Neural cell (in vitro differentiated cells): ENCODE results near the gene IDUA.
A peak's percentile ranks its signal among the peaks of the same experiment; 100 is the strongest.

Experiments used
- EP300 ChIP-seq: fragments of 450-650 bp; conservative IDR thresholded peaks from 2 replicates; pipeline ENCODE4 v1.6.1; 2014; ENCODE audit warnings: antibody characterized with exemption, mild to moderate bottlenecking, moderate library complexity; ENCODE audit not compliant: poor library complexity, severe bottlenecking
- EZH2 ChIP-seq: fragments of 200-600, 300-800 bp; shearing (Covaris generic), sonication (generic); IDR thresholded peaks from 2 replicates; pipeline ENCODE4 v1.6.1; 2014; ENCODE audit warnings: antibody characterized with exemption, low read length, borderline replicate concordance, mild to moderate bottlenecking; ENCODE audit not compliant: insufficient read depth, poor library complexity, severe bottlenecking
- RAD21 ChIP-seq: fragments of 450-650 bp; conservative IDR thresholded peaks from 2 replicates; pipeline ENCODE4 v1.6.1; 2014; ENCODE audit warnings: antibody characterized with exemption, mild to moderate bottlenecking, moderate library complexity
- TF ChIP-seq, protein P1 (sequence below): fragments of 450-650 bp; IDR thresholded peaks from 2 replicates; pipeline ENCODE4 v1.5.1; 2014; ENCODE audit warnings: antibody characterized with exemption, mild to moderate bottlenecking, moderate library complexity; ENCODE audit not compliant: poor library complexity, severe bottlenecking
- TF ChIP-seq, protein P2 (sequence below): IDR thresholded peaks from 2 replicates; pipeline ENCODE4 v1.6.1; 2012; ENCODE audit warnings: borderline replicate concordance

DNA sequence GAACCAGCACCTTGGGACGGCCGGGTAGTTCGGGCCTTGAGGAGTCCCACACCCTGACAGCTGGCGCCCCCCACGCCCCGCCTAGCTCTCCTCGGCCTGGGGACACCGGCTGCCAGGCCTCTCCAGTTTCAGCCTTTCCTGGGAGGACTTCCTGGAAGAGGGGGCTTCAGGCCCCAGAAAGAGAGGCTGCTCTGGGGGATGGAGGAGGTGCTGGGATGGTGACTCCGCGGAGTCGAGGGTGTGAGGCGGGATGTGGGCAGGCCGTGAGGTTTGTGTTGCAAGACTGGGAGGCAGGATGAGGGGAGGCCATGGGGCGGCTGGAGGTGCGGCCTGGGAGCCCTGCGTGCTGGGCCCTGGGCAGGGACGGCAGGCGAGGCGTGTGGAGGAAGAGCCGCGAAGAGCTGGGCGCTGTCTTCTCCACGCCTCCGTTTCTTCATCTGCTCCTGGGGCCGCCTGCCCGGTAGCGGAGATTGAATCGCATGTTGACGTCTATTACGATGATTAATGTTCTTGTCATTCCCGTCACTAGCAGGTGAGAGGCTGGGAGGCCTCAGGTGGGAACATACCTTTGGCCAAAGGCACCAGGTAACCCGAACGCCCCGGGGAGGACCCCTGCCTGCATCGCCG is 23.7 kb downstream of the IDUA start:
- TF ChIP-seq, protein P1, sequence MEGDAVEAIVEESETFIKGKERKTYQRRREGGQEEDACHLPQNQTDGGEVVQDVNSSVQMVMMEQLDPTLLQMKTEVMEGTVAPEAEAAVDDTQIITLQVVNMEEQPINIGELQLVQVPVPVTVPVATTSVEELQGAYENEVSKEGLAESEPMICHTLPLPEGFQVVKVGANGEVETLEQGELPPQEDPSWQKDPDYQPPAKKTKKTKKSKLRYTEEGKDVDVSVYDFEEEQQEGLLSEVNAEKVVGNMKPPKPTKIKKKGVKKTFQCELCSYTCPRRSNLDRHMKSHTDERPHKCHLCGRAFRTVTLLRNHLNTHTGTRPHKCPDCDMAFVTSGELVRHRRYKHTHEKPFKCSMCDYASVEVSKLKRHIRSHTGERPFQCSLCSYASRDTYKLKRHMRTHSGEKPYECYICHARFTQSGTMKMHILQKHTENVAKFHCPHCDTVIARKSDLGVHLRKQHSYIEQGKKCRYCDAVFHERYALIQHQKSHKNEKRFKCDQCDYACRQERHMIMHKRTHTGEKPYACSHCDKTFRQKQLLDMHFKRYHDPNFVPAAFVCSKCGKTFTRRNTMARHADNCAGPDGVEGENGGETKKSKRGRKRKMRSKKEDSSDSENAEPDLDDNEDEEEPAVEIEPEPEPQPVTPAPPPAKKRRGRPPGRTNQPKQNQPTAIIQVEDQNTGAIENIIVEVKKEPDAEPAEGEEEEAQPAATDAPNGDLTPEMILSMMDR, result no peak
- no peak for TF ChIP-seq RAD21
- TF ChIP-seq EZH2, result peak; percentile 92
- TF ChIP-seq, protein P2, sequence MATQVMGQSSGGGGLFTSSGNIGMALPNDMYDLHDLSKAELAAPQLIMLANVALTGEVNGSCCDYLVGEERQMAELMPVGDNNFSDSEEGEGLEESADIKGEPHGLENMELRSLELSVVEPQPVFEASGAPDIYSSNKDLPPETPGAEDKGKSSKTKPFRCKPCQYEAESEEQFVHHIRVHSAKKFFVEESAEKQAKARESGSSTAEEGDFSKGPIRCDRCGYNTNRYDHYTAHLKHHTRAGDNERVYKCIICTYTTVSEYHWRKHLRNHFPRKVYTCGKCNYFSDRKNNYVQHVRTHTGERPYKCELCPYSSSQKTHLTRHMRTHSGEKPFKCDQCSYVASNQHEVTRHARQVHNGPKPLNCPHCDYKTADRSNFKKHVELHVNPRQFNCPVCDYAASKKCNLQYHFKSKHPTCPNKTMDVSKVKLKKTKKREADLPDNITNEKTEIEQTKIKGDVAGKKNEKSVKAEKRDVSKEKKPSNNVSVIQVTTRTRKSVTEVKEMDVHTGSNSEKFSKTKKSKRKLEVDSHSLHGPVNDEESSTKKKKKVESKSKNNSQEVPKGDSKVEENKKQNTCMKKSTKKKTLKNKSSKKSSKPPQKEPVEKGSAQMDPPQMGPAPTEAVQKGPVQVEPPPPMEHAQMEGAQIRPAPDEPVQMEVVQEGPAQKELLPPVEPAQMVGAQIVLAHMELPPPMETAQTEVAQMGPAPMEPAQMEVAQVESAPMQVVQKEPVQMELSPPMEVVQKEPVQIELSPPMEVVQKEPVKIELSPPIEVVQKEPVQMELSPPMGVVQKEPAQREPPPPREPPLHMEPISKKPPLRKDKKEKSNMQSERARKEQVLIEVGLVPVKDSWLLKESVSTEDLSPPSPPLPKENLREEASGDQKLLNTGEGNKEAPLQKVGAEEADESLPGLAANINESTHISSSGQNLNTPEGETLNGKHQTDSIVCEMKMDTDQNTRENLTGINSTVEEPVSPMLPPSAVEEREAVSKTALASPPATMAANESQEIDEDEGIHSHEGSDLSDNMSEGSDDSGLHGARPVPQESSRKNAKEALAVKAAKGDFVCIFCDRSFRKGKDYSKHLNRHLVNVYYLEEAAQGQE, result no peak
- TF ChIP-seq EP300, result no peak
